HG03520 (cell line): ENCODE measurements around the gene ARHGAP5.

Experiments
- ATAC-seq: cut with Tn5 transposase; IDR thresholded peaks from one replicate; pipeline ENCODE4 v1.9.1; 2021; ENCODE audit warnings: mild to moderate bottlenecking, moderate library complexity; ENCODE audit not compliant: unreplicated experiment

ARHGAP5 gene

DNA sequence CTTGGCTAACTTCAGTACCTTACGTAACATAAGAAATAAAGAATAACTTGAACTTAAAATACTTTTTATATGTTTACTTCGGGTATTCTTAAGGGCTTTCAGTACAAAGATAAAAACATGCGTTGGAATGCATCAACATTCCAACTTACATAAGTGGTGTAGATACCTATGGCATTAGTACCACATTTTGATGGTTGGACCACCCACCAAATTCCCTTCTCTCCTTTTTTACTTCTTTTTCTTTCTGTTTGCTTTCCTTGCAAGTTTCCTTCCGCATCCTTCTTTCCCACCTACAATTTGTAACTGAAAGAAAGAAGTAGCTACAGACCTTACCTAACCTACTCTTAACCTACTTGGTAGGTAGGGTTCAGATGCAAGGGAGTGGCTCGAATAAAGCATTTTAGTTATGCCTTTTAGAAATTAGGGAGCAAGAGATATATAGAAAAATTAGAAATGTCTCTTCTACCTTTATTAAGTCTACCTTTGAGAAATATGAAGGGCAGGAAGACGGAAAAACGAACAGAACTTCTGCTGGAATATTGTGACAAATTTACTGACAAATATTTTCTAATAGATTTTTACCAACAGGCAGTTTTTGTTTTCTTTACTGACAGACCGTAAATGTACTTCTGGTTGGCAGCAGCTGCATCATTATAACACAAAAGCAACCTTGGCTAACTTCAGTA lies 2.1 kb upstream of the ARHGAP5 start:
- no peak for ATAC-seq

DNA sequence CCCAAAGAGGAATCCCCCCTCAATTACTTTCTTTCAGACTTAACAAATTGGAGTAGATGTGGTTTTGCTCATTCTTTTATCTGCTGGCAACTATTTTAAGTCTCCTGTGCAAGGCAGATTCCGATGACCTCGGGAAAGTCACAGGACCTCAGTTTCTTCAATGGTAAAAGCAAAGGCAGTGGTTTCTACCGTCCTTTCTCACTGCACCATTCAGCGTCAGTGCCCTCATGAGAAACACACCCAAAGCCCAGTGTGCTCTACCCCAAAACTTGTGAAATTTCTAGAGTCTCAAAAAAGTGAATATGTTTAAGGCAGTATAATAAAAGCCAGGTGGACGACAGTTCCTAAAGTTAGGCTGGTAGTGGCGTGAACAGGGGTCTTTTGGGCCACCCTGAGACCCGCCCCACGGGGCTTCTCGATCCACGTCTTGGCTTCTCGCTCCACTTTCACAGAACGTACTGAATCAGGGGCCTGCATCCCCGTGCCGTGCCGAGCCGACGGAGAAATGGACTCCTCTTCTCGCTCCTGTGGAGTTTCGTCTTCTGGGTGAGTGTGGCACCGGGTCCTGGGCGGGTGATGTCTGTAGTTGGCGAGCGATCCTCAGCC lies 1.3 kb upstream of the ARHGAP5 start:
- no peak for ATAC-seq

GRCh38 chr14:32076278-32077080 lies 625 bp upstream of the ARHGAP5 start:
- ATAC-seq, result peak; percentile 41

DNA sequence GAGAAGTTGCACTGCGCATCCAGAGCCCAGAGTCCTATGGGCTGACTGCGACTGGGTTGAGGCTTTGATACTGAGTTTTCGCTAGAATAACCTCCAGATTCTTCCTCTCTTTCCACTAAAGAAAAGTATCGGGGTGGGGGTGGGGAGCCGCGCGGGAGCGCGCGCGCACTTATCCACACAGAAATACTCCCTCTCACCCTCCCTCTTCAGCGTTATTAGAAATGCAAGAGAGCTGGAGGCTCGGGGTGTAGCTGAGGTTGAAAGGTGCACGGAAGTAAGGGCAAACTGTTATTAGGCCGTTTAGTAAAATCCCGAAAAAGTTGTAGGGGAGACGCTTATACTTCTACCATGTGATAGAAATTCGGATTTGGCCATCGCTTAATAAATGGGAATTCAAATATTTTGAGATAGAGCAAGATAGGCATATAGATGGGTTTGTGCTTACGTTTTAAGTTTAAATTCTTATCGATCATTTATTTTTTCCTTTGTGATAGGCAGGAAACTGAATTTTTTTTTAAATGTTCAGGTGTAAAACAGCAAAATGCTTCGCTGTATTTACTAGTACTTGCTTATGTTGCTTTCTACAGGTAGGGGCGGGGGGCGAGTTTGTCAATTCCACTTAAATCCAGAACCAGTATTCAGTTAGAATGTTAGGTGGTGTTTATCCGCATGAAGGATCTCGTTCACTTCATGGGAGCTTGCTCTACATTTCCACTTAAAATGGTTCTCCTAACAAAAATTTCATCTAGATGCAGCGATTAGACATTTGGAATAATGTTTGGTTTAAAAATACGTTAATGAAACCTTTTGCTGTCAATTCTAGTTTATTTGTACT lies 1.1 kb downstream of the ARHGAP5 start:
- peak; percentile 11 for ATAC-seq

DNA sequence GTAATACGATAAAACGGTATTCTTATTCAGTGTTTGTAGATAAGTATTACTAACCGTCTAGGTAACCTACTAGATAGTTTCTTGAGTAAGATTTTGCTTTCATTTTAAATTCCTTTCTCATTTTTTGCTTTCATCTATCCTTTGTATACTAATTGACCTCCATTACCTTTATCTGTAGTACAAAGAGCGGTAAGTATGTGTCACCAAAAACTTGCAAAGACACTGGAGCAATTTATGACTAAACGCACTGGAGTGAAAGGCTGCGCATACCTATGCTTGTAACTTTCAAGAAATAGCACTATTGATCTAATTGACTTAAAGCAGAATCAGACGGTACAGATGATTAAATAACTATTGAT lies 1.7 kb downstream of the ARHGAP5 start:
- no peak for ATAC-seq

GRCh38 chr14:32079264-32079663 lies 2.2 kb downstream of the ARHGAP5 start:
- no peak for ATAC-seq

- no peak for ATAC-seq
Measured at GRCh38 chr14:32080001-32080510, 3.0 kb downstream of the ARHGAP5 start.

- no peak for ATAC-seq
Measured at GRCh38 chr14:32081901-32082300, 4.8 kb downstream of the ARHGAP5 start.

DNA sequence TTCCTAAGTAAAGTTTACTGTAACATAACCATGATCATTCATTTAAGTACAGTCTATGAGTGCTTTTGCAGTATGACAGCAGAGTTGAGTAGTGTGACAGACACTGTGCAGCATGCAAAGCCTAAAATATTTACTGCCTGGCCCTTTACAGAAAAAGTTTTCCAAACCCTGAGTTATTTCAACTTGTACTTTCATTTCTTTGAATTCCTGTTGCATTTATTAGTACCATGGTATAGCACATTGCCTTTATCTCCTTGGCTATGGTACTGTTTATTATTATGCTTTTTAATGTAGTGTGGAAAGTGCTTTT lies 6.2 kb downstream of the ARHGAP5 start:
- no peak for ATAC-seq

DNA sequence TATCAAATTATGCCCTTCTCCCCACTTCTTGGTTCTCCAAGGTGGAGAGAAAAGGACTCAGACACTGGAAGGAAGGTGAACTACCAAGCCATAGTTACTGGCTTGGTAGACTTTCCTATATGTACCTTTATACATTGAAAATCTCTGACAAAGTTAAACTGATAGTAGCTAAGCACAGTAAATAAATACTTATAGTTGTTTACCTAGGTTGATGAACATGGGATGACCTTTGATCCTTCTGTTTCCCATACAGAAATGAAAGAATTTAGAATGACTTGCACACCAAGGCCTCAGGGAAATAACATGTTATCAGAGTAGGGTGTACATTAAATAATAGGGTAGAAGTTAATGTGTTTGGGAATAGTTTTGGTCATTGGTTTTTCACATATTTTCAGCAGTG lies 6.7 kb downstream of the ARHGAP5 start:
- ATAC-seq, result no peak

DNA sequence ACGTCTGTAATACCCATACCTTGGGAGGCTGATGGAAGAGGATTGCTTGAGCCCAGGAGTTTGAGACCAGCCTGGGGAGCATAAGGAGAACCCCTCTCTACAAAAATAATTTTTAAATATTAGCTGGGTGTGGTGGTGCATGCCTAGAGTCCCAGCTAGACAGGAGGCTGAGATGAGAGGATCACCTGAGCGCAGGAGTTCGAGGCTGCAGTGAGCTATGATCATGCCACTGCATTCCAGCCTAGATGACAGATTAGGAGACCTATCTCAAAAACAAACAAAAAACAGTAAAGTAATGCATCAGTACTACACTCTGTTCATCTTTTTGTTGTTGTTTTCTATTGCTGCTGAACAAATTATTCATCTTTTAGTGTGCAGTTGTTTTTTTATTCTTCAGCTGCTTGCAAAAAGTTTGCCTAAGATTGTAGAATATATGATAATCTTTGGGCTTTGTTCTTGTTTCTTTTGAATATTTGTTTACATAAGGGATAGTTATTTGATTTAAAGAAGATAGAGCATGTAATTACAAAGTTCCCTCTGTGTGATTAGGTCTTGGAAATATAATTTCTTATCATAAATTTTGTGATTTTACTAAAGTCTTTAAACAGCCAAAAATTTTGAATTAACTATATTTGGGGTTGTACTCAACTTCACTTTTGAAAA lies 8.2 kb downstream of the ARHGAP5 start:
- no peak for ATAC-seq

DNA sequence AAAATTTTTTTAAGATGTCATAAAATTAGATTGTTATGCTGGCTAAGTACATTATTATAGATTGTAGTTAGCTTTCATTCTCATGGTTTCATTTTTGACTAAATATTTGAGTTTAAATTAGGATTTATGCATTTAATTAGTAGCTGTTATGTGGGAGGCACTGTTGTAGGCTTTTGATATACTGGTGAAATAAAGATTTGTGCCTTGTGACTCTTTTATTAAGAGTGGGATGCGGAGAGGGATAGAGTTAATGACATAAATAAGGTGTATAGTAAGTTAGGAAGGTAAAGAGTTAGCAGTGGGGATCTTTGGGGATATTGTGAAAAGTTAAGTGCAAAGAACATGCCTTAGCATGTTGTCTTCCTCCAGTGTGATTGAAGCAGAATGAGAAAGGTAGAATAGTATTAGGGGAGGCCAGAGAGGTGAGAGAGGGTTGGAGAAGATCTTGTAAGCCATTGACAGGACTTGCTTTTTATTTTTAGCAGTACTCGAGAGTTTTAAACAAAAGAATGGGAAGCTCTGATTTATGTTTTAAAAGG lies 8.8 kb downstream of the ARHGAP5 start:
- no peak for ATAC-seq

DNA sequence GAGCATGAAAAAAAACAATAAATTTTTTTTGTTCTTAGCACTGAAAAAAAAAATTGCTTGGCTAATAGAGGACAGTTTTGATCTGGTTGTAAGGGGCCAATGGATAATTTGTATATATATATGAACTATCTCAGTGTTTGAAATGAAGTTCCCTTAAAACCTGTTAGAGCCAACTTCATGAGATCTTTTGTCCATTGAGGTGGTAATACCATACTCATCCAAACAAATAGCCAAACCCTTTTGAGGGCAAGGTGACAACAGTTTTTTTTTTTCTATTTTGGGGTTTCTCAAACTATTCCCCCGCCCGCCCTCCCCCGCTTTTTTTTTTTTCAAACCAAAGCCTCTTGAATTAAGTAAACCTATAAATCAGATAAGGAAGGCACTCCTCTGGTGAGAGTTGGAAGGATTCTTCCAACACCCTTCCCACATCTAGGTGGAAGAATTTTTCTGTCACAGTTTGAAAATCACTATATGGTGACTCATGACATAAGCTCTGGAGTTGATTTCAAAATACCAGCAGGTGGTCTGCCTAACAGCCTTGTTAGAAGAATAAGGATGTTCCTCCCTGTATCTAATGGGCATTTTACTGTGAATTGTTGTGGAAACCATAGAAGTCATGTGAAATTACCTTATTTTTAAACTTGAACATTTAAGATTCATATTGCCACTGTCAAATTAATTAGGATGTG lies 10.2 kb downstream of the ARHGAP5 start:
- no peak for ATAC-seq

- ATAC-seq, result no peak
Measured at GRCh38 chr14:32087907-32088306, 10.8 kb downstream of the ARHGAP5 start.

DNA sequence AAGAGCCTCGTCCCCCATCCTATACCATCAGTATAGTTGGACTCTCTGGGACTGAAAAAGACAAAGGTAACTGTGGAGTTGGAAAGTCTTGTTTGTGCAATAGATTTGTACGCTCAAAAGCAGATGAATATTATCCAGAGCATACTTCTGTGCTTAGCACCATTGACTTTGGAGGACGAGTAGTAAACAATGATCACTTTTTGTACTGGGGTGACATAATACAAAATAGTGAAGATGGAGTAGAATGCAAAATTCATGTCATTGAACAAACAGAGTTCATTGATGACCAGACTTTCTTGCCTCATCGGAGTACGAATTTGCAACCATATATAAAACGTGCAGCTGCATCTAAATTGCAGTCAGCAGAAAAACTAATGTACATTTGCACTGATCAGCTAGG lies 13.6 kb downstream of the ARHGAP5 start:
- ATAC-seq, result no peak

DNA sequence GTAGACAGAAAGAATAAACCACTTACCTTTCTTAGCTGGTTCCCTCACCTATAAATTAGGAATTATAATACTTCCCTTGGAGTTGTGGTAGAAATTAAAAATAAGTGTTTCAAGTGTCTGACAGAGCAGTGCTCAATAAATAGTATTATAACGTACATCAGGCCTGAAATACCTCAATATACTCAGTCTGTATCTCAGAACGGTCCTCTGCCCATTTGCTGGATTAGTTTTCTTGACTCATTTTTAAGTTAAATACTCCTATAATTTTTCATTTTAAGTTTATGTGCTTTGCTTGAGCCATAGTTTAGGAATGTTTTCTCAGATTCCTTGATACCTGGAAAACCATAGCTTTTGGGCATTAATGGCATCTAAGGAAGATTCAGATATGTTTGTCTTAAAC lies 22.4 kb downstream of the ARHGAP5 start:
- no peak for ATAC-seq

- ATAC-seq, result no peak
Measured at GRCh38 chr14:32100175-32100574, 23.1 kb downstream of the ARHGAP5 start.

DNA sequence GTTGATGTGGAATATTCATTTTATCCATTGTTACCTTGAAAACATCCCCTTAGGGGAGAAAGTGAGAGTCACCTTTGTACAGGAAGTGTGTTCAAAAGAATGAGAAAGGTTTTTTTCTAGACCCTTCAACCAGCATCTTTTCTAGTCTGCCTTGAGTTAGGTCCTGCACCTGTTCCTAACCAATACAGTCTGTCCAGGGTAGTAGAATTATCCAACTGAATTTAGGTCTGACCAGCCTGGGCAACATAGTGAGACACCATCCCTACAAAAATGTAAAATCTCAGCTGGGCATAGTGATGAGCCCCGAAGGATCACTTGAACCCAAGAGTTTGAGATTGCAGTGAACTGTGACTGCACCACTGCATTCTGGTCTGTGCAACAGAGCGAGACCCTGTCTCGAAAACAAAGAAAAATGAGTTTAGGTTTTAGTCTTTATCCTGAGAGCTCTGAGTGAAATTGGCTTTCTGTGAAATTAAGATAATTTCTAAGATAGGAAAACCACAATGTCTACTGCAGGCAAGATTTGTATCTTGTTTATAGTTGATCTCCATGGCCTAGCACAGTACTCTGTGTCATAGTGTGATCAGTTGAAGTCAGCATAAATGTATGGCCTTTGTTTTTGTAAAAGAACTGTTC lies 25.2 kb downstream of the ARHGAP5 start:
- peak; percentile 58 for ATAC-seq

- no peak for ATAC-seq
Measured at GRCh38 chr14:32102968-32103367, 25.9 kb downstream of the ARHGAP5 start.
